ENCODE results near the gene PLGRKT.
"Not testable (repeated sequence)": the region's sequence is repeated elsewhere in the genome, so short reads cannot be mapped to it uniquely, and the experiment has no call there.

Gene PLGRKT

GRCh38 chr9:5437254-5438216 lies at the start of gene PLGRKT:
Gene PLGRKT, minus strand, starts transcription at chr9:5437925. Its CDS starts 5,948 bp downstream, at chr9:5431977.
- peak; percentile 59 to 98 (median 95) for DNase-seq

- no peak for DNase-seq
These were observed 49.3 kb upstream of the PLGRKT start for GRCh38 chr9:5486988-5487387.

- no peak for DNase-seq
These were observed 47.8 kb upstream of the PLGRKT start for GRCh38 chr9:5485378-5486085.

GRCh38 chr9:5483306-5483705 lies 45.6 kb upstream of the PLGRKT start:
- DNase-seq = no peak

- DNase-seq = no peak
These were observed 44.5 kb upstream of the PLGRKT start for GRCh38 chr9:5482194-5482593.

GRCh38 chr9:5481322-5482040 lies 43.8 kb upstream of the PLGRKT start:
- DNase-seq = no peak

- DNase-seq = no peak
These were observed 43.2 kb upstream of the PLGRKT start for GRCh38 chr9:5480919-5481318.

- no peak for DNase-seq
These were observed 42.4 kb upstream of the PLGRKT start for GRCh38 chr9:5479994-5480694.

- no peak for DNase-seq
These were observed 40.5 kb upstream of the PLGRKT start for GRCh38 chr9:5478206-5478605.

GRCh38 chr9:5475611-5476010 lies 37.9 kb upstream of the PLGRKT start:
- DNase-seq = not testable (repeated sequence)

GRCh38 chr9:5470816-5471215 lies 33.1 kb upstream of the PLGRKT start:
- no peak for DNase-seq

- DNase-seq = no peak
These were observed 32.4 kb upstream of the PLGRKT start for GRCh38 chr9:5470122-5470521.

- no peak for DNase-seq
These were observed 31.1 kb upstream of the PLGRKT start for GRCh38 chr9:5468850-5469249.

- no peak for DNase-seq
These were observed 29.0 kb upstream of the PLGRKT start for GRCh38 chr9:5466766-5467165.

- no peak for DNase-seq
These were observed 28.3 kb upstream of the PLGRKT start for GRCh38 chr9:5466005-5466404.

GRCh38 chr9:5464831-5465330 lies 27.2 kb upstream of the PLGRKT start:
- DNase-seq = not testable (repeated sequence)

- DNase-seq = no peak
These were observed 22.4 kb upstream of the PLGRKT start for GRCh38 chr9:5460157-5460556.

- no peak for DNase-seq
These were observed 21.6 kb upstream of the PLGRKT start for GRCh38 chr9:5459289-5459829.

- DNase-seq = no peak
These were observed 17.5 kb upstream of the PLGRKT start for GRCh38 chr9:5455181-5455580.

GRCh38 chr9:5453673-5454072 lies 15.9 kb upstream of the PLGRKT start:
- no peak for DNase-seq

GRCh38 chr9:5453004-5453403 lies 15.3 kb upstream of the PLGRKT start:
- DNase-seq = no peak

Data from anterior cingulate cortex (tissue), 58 donors.